Measurements from ENCODE around the gene CABLES2.

DNA sequence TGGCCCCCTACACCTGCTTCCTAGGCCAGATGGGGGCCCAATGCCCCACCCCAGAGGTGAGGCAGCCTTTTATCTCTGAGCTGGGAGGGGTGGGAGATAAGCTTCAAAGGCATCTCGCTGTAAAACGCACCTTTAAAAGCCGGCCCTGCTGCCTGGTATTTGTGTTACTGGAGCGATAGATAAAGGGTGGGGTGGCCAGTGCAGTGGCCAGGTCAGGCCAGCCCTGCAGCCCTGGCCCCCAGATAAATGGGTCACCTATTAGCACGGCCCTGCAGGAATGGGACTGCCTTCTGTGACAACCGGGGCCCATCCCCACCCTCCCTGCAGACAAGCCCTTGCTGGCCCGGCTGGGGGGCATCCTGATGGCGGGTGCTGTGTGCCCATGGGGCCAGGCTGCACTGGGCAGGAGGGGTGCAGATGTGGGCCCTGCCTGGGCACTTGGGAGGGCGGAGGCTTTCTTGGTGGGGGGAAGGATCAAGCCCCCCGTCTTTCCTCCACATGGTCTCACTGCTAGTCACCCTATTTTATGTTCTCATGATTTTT is 23.3 kb upstream of the CABLES2 start:
- TF ChIP-seq, protein P1, sequence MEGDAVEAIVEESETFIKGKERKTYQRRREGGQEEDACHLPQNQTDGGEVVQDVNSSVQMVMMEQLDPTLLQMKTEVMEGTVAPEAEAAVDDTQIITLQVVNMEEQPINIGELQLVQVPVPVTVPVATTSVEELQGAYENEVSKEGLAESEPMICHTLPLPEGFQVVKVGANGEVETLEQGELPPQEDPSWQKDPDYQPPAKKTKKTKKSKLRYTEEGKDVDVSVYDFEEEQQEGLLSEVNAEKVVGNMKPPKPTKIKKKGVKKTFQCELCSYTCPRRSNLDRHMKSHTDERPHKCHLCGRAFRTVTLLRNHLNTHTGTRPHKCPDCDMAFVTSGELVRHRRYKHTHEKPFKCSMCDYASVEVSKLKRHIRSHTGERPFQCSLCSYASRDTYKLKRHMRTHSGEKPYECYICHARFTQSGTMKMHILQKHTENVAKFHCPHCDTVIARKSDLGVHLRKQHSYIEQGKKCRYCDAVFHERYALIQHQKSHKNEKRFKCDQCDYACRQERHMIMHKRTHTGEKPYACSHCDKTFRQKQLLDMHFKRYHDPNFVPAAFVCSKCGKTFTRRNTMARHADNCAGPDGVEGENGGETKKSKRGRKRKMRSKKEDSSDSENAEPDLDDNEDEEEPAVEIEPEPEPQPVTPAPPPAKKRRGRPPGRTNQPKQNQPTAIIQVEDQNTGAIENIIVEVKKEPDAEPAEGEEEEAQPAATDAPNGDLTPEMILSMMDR (conservative IDR thresholded peaks at IDR 0.05; ENCODE audit: low read length): no peak
- no peak for TF ChIP-seq EZH2phosphoT487 (IDR thresholded peaks at IDR 0.05; ENCODE audit: borderline replicate concordance, low read depth, low read length)

All from OCI-LY7 (cell line).